Kidney epithelial cell (primary cell): ENCODE results near the gene ZNHIT3. TPM values are rescaled to one million over a fixed set of nuclear protein-coding genes. Genes with fewer than 3 reads are reported as not detected.
"Not testable (repeated sequence)": the region's sequence is repeated elsewhere in the genome, so short reads cannot be mapped to it uniquely, and the experiment has no call there.

Experiments
- DNase-seq: peaks from one replicate; pipeline ENCODE4 v3.0.0-alpha.2; 2010; ENCODE audit warnings: low read depth
- H3K27me3 ChIP-seq: 2 replicates; pipeline ENCODE4 v1.6.0; 2011; ENCODE audit warnings: low read length; ENCODE audit not compliant: control insufficient read depth, insufficient read depth
- H3K36me3 ChIP-seq: 2 replicates; pipeline ENCODE4 v1.5.1; 2011; ENCODE audit warnings: low read length; ENCODE audit not compliant: control insufficient read depth, insufficient read depth
- H3K4me3 ChIP-seq: 2 replicates; pipeline ENCODE4 v1.5.1; 2011; ENCODE audit warnings: low read depth, mild to moderate bottlenecking, control low read depth, low read length
- CTCF ChIP-seq: IDR thresholded peaks from 2 replicates; pipeline ENCODE4 v1.5.1; 2011; ENCODE audit warnings: mild to moderate bottlenecking, moderate library complexity, low read length, control low read depth, inconsistent platforms; ENCODE audit not compliant: insufficient read depth, poor library complexity, severe bottlenecking
- total RNA-seq: library from RNA; depleted of rRNA; stranded (reverse); fragments of >200 nt; gene quantifications from 2 replicates; pipeline ENCODE4 v1.2.3, GENCODE V29; 2015

The ZNHIT3 gene
- total RNA-seq, result 32.9 and 36.7 TPM in 2 replicates

DNA sequence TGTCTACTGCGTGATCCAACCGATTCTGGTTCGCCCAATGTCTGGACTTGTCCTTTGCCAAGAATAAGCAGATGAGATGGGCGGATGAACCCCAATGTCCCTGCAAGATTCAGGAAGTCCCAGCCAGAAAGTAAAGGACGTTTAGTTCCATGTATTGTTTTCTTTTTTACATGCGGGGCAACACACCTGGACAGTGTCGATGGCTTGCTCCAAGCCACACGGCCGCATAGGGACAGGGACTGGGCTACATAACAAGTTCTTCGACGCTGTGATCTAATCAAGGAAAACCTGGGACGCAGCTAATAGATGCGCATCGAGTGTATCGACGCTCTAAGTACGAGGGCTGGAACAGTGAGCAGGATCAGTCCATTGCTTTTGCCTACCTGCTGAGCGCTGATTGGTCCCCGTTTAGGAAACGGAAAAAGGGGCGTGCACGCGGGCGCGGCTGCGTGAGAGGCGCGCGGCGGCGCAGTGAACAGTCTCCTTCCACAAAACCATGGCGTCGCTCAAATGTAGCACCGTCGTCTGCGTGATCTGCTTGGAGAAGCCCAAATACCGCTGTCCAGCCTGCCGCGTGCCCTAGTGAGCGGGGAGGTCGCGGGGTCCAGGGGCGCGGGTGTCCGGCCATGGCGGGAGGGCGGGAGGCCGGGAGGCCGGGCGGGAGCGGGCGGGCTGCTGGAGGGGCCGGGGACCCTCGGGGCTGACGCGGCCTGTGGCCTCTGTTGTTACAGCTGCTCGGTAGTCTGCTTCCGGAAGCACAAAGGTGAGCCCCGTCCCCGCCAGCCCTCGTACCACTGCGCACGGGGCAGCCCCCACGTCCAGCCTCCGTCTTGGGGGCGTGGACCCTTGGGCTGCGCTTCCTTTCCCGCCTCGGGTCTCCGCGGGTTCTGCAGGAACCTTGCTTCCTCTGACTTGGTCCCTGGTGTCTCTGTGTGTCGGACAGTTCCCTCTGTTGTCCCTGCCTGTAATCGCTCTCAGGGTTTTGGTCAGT, at the start of gene ZNHIT3:
Gene ZNHIT3, plus strand, starts transcription at position 478 of the 991 bp plus-strand sequence. Its CDS starts 19 bp downstream, at position 497.
- DNase-seq, result peak; percentile 85
- Histone ChIP-seq H3K4me3 (peak within 1 kb of the TSS; percentile 84), H3K27me3 (peaks cover 11% of the 10 kb centered on the region), H3K36me3 (no peaks in the 10 kb centered on the region)
- TF ChIP-seq CTCF, result no peak

DNA sequence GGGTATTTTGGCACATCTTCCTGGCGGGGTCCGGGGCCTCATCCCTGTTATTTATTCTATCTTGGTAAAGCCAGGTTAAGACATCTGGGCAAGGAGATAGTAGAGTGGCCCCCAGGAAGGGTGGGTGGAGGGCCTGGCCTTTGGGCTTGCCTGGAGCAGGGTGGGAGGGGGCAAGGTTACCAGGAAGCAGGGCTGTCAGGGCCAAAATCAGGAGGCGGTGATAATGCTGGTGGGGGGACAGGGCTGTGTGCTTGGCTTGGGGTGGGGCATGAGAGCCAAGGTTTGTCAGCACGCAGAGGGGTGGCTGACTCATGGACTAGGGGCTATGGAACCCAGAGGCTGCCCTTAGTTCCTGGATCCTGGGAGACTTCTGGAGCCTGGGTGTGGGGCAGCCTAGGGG, 44.7 kb upstream of the ZNHIT3 start:
- not testable (repeated sequence) for DNase-seq, H3K4me3 ChIP-seq, H3K36me3 ChIP-seq, H3K27me3 ChIP-seq

GRCh38 chr17:36443777-36444176, 42.7 kb upstream of the ZNHIT3 start:
- no peak for DNase-seq
- H3K36me3 ChIP-seq, result no peaks in the 10 kb centered on the region
- H3K4me3 ChIP-seq, result no peak overlapping the region
- no peak for TF ChIP-seq CTCF
- no peaks in the 10 kb centered on the region for H3K27me3 ChIP-seq

- not testable (repeated sequence) for H3K27me3 ChIP-seq, DNase-seq, H3K4me3 ChIP-seq, H3K36me3 ChIP-seq
Measured at GRCh38 chr17:36449997-36450396, 36.5 kb upstream of the ZNHIT3 start.

DNA sequence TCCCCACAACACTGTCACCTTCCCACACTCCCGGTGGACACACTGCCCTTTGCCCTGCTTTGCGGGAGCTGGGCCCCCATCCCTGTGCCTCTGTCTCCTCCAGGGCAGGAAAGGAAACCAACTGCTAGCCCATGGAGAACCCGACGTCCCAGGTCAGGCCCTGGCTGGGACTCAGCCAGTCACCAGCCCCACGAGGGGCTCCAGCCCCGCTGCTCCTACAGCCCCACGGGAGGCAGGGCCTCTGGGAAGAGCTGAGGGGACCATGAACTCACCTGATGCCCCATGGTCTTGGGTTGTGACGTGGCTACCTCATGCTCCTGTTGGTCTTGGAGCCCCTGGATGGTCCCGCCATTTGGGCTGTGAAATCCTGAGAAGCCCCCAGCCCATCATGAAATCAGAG, 33.6 kb upstream of the ZNHIT3 start:
- H3K4me3 ChIP-seq, DNase-seq, H3K36me3 ChIP-seq, H3K27me3 ChIP-seq: not testable (repeated sequence)

- not testable (repeated sequence) for H3K36me3 ChIP-seq, H3K27me3 ChIP-seq, H3K4me3 ChIP-seq, DNase-seq
Measured at GRCh38 chr17:36457701-36458100, 28.8 kb upstream of the ZNHIT3 start.

DNA sequence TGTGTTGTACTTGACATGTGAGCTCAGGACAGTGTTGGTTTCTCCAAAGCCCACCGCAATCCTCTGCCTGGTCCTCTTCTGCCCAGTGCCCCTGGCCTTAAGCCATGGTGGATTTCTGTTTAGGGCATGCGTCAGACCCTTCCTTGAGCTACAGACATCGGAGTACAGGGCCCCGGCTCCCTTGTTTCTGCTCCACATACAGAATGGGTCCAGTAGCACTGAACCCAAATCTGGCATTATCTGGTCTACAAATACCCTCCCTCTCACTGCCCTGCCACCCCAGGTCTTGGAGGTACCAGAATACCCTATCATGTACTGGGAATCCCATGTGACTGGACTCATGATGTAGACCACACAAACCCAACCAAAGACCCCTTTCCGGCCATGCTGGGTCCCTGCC, 27.4 kb upstream of the ZNHIT3 start:
- Histone ChIP-seq H3K4me3 (no peak overlapping the region), H3K36me3 (no peaks in the 10 kb centered on the region), H3K27me3 (no peaks in the 10 kb centered on the region)
- DNase-seq, result no peak
- no peak for TF ChIP-seq CTCF

DNA sequence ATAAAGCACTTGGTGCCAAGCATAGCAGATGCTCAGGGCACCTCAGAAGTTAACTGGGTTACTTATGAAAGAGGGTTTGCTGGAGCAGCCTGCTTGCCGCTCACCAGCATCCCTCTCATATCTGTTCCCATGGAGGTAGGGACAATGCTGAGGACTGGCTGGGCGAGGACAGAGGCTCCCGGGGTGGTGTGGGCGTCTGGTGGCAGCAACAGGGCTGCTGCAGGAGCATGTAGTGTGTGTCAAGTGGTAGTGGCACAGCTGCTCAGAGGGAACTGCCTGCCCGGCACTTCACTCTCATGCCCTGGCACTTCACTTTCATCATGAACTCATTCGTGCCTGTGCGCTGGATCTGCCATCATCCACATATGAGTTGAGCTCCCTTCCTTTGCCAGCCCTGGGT, 26.9 kb upstream of the ZNHIT3 start:
- DNase-seq, result no peak
- TF ChIP-seq CTCF, result no peak
- Histone ChIP-seq H3K4me3 (no peak overlapping the region), H3K36me3 (no peaks in the 10 kb centered on the region), H3K27me3 (peaks cover 5% of the 10 kb centered on the region)
